Measurements from ENCODE around the gene ARNT2.

GRCh38 chr15:80507638-80508316, 103.6 kb downstream of the ARNT2 start:
- TF ChIP-seq CTCF (IDR thresholded peaks at IDR 0.05) (no peak), ERG (CRISPR knock-in tag; IDR thresholded peaks at IDR 0.05) (no peak), TEAD4 (CRISPR knock-in tag; IDR thresholded peaks at IDR 0.05) (no peak), FOXK1 (CRISPR knock-in tag; IDR thresholded peaks at IDR 0.05) (no peak), KAT7 (CRISPR knock-in tag; IDR thresholded peaks at IDR 0.05; ENCODE audit: borderline replicate concordance) (no peak), NFYB (CRISPR knock-in tag; conservative IDR thresholded peaks at IDR 0.05; ENCODE audit: low read depth) (no peak), MXD4 (CRISPR knock-in tag; IDR thresholded peaks at IDR 0.05; ENCODE audit: borderline replicate concordance) (no peak), ZNF423 (CRISPR knock-in tag; IDR thresholded peaks at IDR 0.05) (no peak), NFE2L1 (CRISPR knock-in tag; IDR thresholded peaks at IDR 0.05) (no peak), SP1 (CRISPR knock-in tag; conservative IDR thresholded peaks at IDR 0.05) (no peak), NR1H2 (CRISPR knock-in tag; IDR thresholded peaks at IDR 0.05) (no peak), PRDM15 (CRISPR knock-in tag; IDR thresholded peaks at IDR 0.05) (no peak), ARID4B (CRISPR knock-in tag; IDR thresholded peaks at IDR 0.05; ENCODE audit: borderline replicate concordance) (no peak), TEAD1 (CRISPR knock-in tag; IDR thresholded peaks at IDR 0.05) (no peak)
